ENCODE results near the gene ABCC8.

ABCC8 gene

DNA sequence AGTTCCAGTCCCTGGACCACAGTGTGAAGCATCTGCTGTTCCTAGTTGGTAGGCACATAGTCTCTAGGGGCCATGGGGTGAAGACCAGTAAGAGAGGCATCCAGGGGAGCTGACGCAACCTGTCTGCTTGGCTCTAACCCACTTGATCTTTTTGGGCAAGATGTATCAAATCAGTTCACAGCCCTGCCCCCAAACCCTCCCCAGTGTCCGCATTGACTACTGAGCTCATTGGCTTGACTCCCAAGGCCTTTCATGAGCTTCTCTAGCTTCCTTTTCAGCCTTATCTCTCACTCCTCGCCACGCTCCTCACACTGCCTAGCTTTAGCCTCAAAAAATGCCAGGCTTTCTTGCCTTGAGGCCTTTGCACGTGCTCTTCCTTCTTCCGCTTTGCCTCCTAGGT is 29.7 kb upstream of the ABCC8 start:
- DNase-seq = no peak

GRCh38 chr11:17505146-17505545 is 28.5 kb upstream of the ABCC8 start:
- DNase-seq = no peak

- peak in 51 of 56 donors; percentile 10 to 85 (median 57) for DNase-seq
These were observed 27.9 kb upstream of the ABCC8 start for GRCh38 chr11:17504330-17505107.

DNA sequence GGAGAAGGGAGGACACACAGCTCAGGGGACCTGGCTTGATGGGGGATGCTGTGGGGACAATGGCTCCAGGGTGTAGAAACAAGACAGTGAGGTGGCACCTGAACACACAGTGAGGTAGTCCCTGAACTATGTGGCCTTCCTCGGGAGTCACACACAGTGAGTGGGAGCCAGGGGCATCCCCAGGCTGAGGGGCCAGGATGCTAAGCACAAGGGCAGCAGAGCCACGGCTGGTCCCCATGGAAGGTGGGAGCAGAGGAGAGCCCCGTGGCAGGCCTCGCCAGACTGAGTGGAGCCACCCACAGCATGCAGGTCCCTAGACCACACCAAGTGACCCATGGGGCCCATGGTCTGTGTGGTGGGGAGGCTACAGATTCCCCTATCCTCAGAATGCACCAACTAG is 26.0 kb upstream of the ABCC8 start:
- DNase-seq = no peak

- DNase-seq = no peak
These were observed 24.0 kb upstream of the ABCC8 start for GRCh38 chr11:17500673-17501072.

DNA sequence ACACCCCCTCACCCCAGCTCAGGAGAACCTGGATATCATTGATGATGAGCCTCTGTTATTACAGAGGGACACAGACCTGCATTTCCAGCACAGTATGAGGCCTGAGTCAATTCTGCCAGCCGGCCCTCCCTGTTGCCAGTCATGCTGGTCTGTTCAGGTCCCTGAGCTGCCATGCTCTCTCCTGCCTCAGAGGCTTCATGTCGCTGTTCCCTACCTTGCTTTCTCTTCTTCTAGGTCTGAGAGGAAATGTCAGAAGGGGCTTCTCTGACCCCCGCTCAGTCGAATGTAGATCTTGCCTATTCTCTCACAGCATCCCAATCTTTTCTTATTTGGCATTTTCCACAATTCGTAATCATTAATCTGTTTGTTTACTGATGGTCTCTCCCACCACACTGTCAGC is 21.8 kb upstream of the ABCC8 start:
- no peak for DNase-seq

DNA sequence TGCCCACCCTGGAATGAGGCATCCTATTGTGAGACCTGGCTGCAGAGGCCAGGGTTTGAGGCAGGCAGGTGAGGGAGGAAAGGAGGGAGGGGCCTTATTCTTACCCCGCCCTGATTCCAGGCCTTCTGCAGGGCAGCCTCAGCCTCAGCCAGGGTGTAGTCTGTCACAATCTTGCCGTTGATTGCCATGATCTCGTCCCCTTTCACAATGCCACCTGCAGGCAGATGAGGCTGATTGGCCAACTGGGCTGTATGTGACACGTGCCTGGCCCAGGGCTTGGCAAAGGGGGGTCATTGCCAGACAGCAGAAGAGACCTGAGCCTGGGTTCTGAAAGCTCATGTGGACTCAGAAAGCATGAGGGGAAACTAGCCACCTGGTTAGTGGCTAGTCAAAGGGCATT is 21.4 kb upstream of the ABCC8 start:
- no peak for DNase-seq

- no peak for DNase-seq
These were observed 19.8 kb upstream of the ABCC8 start for GRCh38 chr11:17496406-17496805.

GRCh38 chr11:17494019-17494418 is 17.4 kb upstream of the ABCC8 start:
- DNase-seq = no peak

DNA sequence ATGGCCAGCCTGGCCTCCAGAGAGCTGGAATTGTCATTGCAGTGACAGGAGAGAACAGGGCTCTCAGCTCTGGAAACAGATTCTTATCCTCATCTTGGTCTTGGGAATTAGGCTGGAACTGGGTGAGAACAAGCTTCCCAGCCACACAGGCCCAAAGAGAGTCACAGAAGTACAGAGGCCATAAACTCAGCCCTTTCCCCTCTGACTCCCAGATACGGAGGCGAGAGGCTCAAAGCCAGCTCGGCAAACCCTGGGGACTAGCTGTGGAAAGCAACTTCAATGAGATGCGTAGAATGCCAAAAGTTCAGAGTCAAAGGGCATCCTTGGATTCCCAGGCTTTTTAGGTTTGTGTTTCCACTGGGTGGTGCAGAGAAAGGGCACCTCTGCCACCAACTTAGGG is 14.3 kb upstream of the ABCC8 start:
- DNase-seq = no peak

- DNase-seq = no peak
These were observed 13.6 kb upstream of the ABCC8 start for GRCh38 chr11:17490232-17490631.

GRCh38 chr11:17489751-17490150 is 13.1 kb upstream of the ABCC8 start:
- DNase-seq = no peak

GRCh38 chr11:17488563-17488962 is 11.9 kb upstream of the ABCC8 start:
- no peak for DNase-seq

DNA sequence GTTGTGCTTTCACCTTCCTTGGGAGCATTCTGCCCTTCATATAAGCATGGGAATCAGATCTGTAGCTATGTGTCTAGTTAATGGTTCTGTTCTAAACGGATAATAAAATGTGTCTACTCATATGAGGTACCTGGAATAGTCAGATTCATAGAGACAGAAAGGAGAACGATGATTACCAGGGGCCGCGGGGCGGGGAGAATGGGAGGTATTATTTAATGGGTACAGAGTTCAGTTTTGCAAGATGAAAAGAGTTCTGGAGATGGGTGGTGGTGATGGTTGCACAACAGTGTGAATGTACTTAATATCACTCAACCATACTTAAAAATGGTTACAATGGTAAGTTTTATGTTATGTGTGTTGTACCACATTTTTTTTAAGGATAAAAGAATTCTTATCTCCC is 10.0 kb upstream of the ABCC8 start:
- DNase-seq = no peak

DNA sequence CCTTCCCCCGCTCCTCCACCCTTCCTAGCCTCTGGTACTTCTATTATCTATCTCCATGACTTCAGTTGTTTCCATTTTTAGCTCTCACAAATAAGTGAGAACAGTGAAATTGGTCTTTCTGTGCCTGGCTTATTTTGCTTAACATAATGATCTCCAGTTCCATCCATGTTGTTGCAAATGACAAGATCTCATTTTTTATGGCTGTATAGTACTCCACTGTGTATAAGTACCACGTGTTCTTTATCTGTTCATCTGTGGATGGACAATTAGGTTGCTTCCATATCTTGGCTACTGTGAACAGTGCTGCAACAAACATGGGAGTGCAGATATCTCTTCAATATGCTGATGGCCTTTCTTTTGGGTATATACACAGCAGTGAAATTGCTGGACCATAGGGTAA is 6.9 kb upstream of the ABCC8 start:
- no peak for DNase-seq

DNA sequence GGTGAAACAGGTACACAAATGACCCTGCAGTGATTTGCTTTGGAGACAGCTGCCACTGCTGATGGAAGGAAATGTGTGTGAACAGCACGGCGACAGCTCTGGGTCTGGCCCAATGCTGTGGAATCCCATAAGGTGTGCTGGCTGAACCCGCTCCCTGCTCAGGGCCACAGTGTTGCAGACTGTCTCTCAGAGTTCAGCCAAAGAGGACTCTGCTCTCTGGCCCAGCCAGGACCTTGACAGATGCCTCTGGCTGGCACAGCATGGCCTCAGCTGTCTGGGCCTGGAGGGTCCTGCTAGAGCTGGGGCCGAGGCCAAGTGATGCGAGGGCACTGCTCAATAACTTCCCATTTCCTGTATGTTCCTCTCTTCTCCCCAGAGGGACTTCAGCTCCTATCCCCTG is 5.3 kb upstream of the ABCC8 start:
- no peak for DNase-seq

DNA sequence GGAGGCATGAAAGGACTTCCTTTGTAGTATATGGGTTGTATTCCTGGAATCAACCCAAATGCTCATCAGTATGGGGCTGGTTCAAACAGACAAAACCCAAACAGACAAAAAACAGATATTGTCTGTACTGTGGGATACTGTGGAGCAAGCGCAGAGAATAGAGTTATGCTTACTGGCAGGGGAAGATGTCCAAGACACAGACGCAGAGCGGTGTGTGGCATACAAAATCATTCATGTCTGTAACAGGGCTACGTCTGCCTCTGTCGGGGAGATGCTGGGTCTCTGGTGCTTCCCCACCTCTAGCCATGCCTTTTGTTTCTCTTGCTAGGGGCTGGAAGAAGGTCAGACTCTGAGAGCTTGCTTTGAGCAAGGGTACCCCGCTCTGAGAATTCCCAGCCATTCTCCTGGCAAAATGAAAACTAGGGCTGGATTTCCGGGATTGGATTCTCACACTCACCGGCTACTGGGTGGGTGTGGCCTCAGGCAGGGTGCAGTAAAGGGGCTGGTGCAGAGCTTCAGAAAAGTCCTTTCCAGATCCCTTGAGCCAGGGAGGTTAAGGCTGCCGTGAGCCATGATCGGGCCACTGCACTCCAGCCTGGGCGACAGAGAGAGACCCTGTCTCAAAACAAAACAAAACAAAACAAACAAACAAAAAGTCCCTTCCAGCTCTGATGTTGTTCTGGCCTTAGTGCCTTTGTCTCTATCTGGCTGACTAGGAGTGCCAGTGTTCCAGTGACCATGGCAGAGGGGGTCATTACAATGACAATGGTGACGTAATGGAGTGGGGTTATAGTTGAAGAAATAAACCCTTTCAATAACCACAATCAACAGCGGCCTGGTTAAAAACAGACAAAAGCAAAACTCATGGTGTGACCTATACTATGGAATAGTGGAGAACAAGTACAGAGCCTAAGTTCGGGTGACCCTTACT is 2.9 kb upstream of the ABCC8 start:
- DNase-seq = peak in 32 of 56 donors; percentile 4 to 60 (median 19)

- DNase-seq = no peak
These were observed 1.4 kb upstream of the ABCC8 start for GRCh38 chr11:17478070-17478469.

DNA sequence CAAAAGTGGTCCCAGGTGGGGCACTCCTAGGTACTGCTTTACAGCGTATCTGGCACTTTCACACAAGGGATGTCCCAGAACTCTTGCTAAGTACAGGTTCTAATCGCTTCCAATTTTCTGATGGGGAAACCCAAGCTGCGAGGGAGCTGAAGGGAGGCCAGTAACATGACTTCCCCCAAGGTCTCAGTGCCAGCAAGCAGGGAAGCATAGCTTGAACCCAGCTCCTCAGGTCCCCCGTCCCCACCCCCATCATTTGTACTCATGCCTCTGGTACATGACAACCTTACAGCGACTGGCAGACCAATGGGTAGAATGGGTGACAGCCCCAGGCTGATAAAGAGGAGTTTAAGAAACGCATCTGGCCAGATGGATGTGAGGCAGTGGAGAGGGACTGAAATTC is 716 bp upstream of the ABCC8 start:
- DNase-seq = no peak

DNA sequence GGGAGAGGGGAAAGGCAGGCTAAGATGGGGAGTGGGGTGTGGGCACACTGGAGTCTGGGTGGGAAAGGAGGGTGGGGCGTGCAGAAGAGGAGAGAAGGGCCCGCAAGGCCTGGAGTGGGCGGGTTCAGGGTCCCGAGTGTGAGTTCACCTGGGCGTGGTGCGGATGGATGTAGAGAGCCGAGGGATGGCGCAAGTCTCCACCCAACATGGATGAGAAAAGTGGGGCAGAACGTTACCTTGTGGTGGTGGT is 364 bp upstream of the ABCC8 start:
- DNase-seq = no peak

- peak in 15 of 56 donors; percentile 3 to 28 (median 12) for DNase-seq
These were observed 854 bp downstream of the ABCC8 start for GRCh38 chr11:17475666-17476316.

GRCh38 chr11:17473071-17473744 is 3.4 kb downstream of the ABCC8 start:
- no peak for DNase-seq
